ENCODE measurements around the gene ROMO1. TPM values are rescaled to one million over a fixed set of nuclear protein-coding genes. Genes with fewer than 3 reads are reported as not detected.

ROMO1 gene
- total RNA-seq, 1 donor from 2014 or later, result 105 TPM

DNA sequence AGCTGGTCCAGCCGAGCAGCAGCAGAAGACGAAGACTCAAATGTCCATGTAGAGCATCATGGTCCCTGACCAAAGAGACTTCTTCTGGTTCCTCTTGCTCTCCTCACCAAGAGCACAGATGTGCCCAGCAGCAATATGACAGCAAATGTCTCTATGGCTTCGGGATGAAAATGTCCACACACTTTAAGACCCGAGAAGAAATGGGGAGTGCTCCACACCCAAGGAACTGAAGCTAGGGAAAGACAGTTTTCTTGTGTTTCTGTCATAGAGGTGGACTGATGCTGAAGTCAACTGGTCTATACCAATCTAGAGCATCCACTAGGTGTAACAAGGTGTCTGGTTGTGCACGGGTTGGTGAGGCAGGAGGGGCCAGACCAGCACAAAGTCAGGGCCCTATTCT lies 30.0 kb upstream of the ROMO1 start:
- Mint-ChIP-seq H3K27me3 (ENCODE audit: low read depth) (no peaks in the 10 kb centered on the region), H3K9me3 (no peaks in the 10 kb centered on the region)
- no peak for DNase-seq (ENCODE audit: low spot score in 2 of 2, unreplicated experiment in 2 of 2)

DNA sequence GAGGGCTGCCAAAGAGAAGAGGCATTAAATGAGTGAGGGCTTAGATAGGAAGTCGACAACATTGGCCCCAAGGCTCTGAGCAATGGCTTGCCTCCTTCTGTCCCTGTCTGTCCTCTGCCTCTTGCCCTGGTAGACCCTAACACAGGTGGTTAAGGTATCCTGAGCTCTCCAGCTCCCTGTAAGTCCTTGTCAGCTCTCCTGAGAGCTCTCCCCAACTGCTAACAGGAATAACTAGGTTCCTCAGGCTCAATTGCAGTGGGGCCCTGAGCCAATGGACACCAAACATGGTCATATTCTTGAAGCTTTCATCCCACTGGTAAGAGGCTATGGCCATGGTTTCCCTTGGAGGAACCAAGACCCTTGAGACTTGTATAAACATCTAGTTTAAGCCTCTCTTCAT lies 29.5 kb upstream of the ROMO1 start:
- no peaks in the 10 kb centered on the region for H3K27me3 Mint-ChIP-seq (ENCODE audit: low read depth)
- no peak overlapping the region for H3K4me3 Mint-ChIP-seq
- TF ChIP-seq, protein P1, sequence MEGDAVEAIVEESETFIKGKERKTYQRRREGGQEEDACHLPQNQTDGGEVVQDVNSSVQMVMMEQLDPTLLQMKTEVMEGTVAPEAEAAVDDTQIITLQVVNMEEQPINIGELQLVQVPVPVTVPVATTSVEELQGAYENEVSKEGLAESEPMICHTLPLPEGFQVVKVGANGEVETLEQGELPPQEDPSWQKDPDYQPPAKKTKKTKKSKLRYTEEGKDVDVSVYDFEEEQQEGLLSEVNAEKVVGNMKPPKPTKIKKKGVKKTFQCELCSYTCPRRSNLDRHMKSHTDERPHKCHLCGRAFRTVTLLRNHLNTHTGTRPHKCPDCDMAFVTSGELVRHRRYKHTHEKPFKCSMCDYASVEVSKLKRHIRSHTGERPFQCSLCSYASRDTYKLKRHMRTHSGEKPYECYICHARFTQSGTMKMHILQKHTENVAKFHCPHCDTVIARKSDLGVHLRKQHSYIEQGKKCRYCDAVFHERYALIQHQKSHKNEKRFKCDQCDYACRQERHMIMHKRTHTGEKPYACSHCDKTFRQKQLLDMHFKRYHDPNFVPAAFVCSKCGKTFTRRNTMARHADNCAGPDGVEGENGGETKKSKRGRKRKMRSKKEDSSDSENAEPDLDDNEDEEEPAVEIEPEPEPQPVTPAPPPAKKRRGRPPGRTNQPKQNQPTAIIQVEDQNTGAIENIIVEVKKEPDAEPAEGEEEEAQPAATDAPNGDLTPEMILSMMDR (IDR thresholded peaks at IDR 0.05; ENCODE audit: unreplicated experiment), result no peak
- H3K4me1 Mint-ChIP-seq, result peaks cover 4% of the 10 kb centered on the region
- no peak for DNase-seq (ENCODE audit: low spot score in 2 of 2, unreplicated experiment in 2 of 2)
- H3K36me3 Mint-ChIP-seq, result peaks cover 18% of the 10 kb centered on the region
- H3K27ac Mint-ChIP-seq, result no peak overlapping the region
- H3K9me3 Mint-ChIP-seq, result no peaks in the 10 kb centered on the region

More for the DNA sequence above, 30.0 kb upstream of the ROMO1 start:
- TF ChIP-seq, protein P1 (IDR thresholded peaks at IDR 0.05; ENCODE audit: unreplicated experiment), result no peak
- H3K4me3 Mint-ChIP-seq, result no peak overlapping the region
- H3K36me3 Mint-ChIP-seq, result peaks cover 18% of the 10 kb centered on the region
- H3K4me1 Mint-ChIP-seq, result peaks cover 4% of the 10 kb centered on the region
- H3K27ac Mint-ChIP-seq, result no peak overlapping the region

DNA sequence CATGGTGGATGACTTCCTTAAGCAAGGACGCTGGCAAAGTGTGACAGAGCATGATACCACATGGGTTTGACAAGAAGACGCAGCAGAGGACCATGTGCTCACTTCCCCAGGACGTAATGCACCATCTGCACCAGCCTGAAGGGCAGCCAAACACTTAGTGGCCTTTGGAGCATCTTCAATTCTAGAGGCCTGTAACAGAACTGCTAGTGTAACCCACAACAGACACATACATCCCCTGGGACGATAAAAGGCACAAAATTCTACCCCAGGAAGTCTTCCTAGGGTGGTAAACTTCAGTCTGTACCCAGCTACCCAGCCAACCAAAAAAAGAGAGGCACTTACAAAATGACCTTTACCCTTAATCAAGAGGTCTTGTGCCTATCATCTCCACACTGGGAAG lies 25.3 kb upstream of the ROMO1 start:
- Mint-ChIP-seq H3K4me3 (no peak overlapping the region), H3K36me3 (peaks cover 14% of the 10 kb centered on the region), H3K4me1 (no peaks in the 10 kb centered on the region), H3K27me3 (ENCODE audit: low read depth) (no peaks in the 10 kb centered on the region), H3K27ac (no peak overlapping the region), H3K9me3 (no peaks in the 10 kb centered on the region)
- DNase-seq (ENCODE audit: low spot score in 2 of 2, unreplicated experiment in 2 of 2), result no peak
- TF ChIP-seq, protein P1 (IDR thresholded peaks at IDR 0.05; ENCODE audit: unreplicated experiment), result no peak

GRCh38 chr20:35674921-35675320 lies 24.3 kb upstream of the ROMO1 start:
- Mint-ChIP-seq H3K27ac (no peak overlapping the region), H3K27me3 (ENCODE audit: low read depth) (no peaks in the 10 kb centered on the region), H3K36me3 (peaks cover 14% of the 10 kb centered on the region), H3K9me3 (no peaks in the 10 kb centered on the region), H3K4me1 (no peaks in the 10 kb centered on the region), H3K4me3 (no peak overlapping the region)
- TF ChIP-seq, protein P1 (IDR thresholded peaks at IDR 0.05; ENCODE audit: unreplicated experiment), result no peak
- no peak for DNase-seq (ENCODE audit: low spot score in 2 of 2, unreplicated experiment in 2 of 2)

GRCh38 chr20:35680452-35681183 lies 18.6 kb upstream of the ROMO1 start:
- no peak overlapping the region for H3K27ac Mint-ChIP-seq
- TF ChIP-seq, protein P1 (IDR thresholded peaks at IDR 0.05; ENCODE audit: unreplicated experiment), result no peak
- H3K27me3 Mint-ChIP-seq (ENCODE audit: low read depth), result no peaks in the 10 kb centered on the region
- DNase-seq (ENCODE audit: low spot score in 2 of 2, unreplicated experiment in 2 of 2), result no peak
- no peaks in the 10 kb centered on the region for H3K9me3 Mint-ChIP-seq
- peaks cover 2% of the 10 kb centered on the region for H3K36me3 Mint-ChIP-seq
- H3K4me3 Mint-ChIP-seq, result no peak overlapping the region
- H3K4me1 Mint-ChIP-seq, result no peaks in the 10 kb centered on the region
